Stimulated activated CD4-positive, alpha-beta T cell treated with anti-CD3 and anti-CD28 coated beads, Interleukin-4, amount 100 ng/mL, for 24 hours (primary cell): ENCODE measurements around the gene CMBL.
"Not testable (repeated sequence)": the region's sequence is repeated elsewhere in the genome, so short reads cannot be mapped to it uniquely, and the experiment has no call there.

ENCODE experiments used
- DNase-seq: peaks from one replicate; pipeline ENCODE4 v3.0.0-alpha.2; 2020

Gene CMBL

GRCh38 chr5:10310066-10310779 is 2.5 kb upstream of the CMBL start:
- DNase-seq, result no peak

GRCh38 chr5:10308844-10309243 is 1.1 kb upstream of the CMBL start:
- DNase-seq, result no peak

GRCh38 chr5:10306806-10307205 is 896 bp downstream of the CMBL start:
- DNase-seq, result no peak

GRCh38 chr5:10306114-10306513 is 1.6 kb downstream of the CMBL start:
- DNase-seq, result no peak

GRCh38 chr5:10304932-10305331 is 2.8 kb downstream of the CMBL start:
- no peak for DNase-seq

- no peak for DNase-seq
Observed at GRCh38 chr5:10303699-10304170, 4.0 kb downstream of the CMBL start.

- no peak for DNase-seq
Observed at GRCh38 chr5:10303201-10303600, 4.5 kb downstream of the CMBL start.

- DNase-seq, result no peak
Observed at GRCh38 chr5:10301842-10302610, 5.7 kb downstream of the CMBL start.

GRCh38 chr5:10301266-10301665 is 6.4 kb downstream of the CMBL start:
- no peak for DNase-seq

GRCh38 chr5:10300246-10300645 is 7.5 kb downstream of the CMBL start:
- DNase-seq, result no peak

GRCh38 chr5:10297646-10298204 is 10.0 kb downstream of the CMBL start:
- no peak for DNase-seq

GRCh38 chr5:10295619-10296326 is 11.9 kb downstream of the CMBL start:
- DNase-seq, result no peak

- no peak for DNase-seq
Observed at GRCh38 chr5:10293907-10294662, 13.6 kb downstream of the CMBL start.

GRCh38 chr5:10291692-10292339 is 15.9 kb downstream of the CMBL start:
- no peak for DNase-seq

GRCh38 chr5:10290438-10290837 is 17.3 kb downstream of the CMBL start:
- no peak for DNase-seq

- DNase-seq, result no peak
Observed at GRCh38 chr5:10289991-10290390, 17.7 kb downstream of the CMBL start.

- no peak for DNase-seq
Observed at GRCh38 chr5:10289353-10289752, 18.3 kb downstream of the CMBL start.

GRCh38 chr5:10288592-10289219 is 19.0 kb downstream of the CMBL start:
- peak; percentile 18 for DNase-seq

GRCh38 chr5:10286862-10287227 is 20.9 kb downstream of the CMBL start:
- DNase-seq, result no peak

- DNase-seq, result no peak
Observed at GRCh38 chr5:10286162-10286861, 21.4 kb downstream of the CMBL start.

- not testable (repeated sequence) for DNase-seq
Observed at GRCh38 chr5:10285362-10285761, 22.3 kb downstream of the CMBL start.
